K562 (cell line): ENCODE measurements around the gene MYO1D. TPM values are rescaled to one million over a fixed set of nuclear protein-coding genes. Genes with fewer than 3 reads are reported as not detected.

ENCODE experiments used
- ATAC-seq: fragments of 200-7000 bp; cut with Tn5 transposase; 3 replicates; pipeline ENCODE4 v1.9.1; 2020; ENCODE audit warnings: moderate library complexity
- BruUV-seq: library from RNA; stranded (reverse); fragments of 400-500 nt; replicated peaks from 2 replicates; lab custom pipeline; 2021; lab: Mats Ljungman, UMichigan
- CTCF ChIA-PET: fragments of 300-600 bp; formaldehyde crosslinking; extraction: SDS; loops from one replicate; lab custom pipeline; 2021; ENCODE audit warnings: low intra/inter-chr PET ratio; lab: Yijun Ruan, JAX
- POLR2A ChIA-PET: fragments of 300-600, 350-650 bp; sonication (Branson Sonifier 250); formaldehyde crosslinking; extraction: SDS; loops from one replicate; lab custom pipeline; 2021; ENCODE audit warnings: antibody characterized with exemption, inconsistent platforms; lab: Yijun Ruan, JAX
- DNase-seq, 4 experiments: peaks; one replicate each; pipeline versions ENCODE4 v3.0.0 to v3.0.0-alpha.2; 2011 to 2018; ENCODE audit warnings: low spot score in 3 of 4, mixed read lengths in 3 of 4; ENCODE audit errors: extremely low read depth in 1 of 4
- FAIRE-seq: peaks from 2 replicates; lab custom pipeline; 2011; peaks lifted over from hg19 to GRCh38; lab: Jason Lieb, UNC
- H2AFZ ChIP-seq: 2 replicates; pipeline ENCODE4 v1.6.0; 2011; ENCODE audit warnings: low read depth, low read length, control low read depth, inconsistent platforms
- H3K27ac ChIP-seq: fragments of 200-600 bp; 3 replicates; pipeline ENCODE4 v1.8.0; 2011; ENCODE audit warnings: low read depth, mild to moderate bottlenecking, control low read depth, inconsistent platforms, low read length, moderate library complexity, mixed read lengths; ENCODE audit errors: extremely low read depth
- H3K27me3 ChIP-seq, 2 experiments: fragments of 300-600 bp in 1 of 2; 2 replicates in 1 of 2; 3 replicates in 1 of 2; pipeline versions ENCODE4 v1.6.0 to v1.8.0; 2011; ENCODE audit warnings: inconsistent platforms in 2 of 2, low read length in 2 of 2, mild to moderate bottlenecking in 1 of 2, mixed read lengths in 1 of 2, moderate library complexity in 1 of 2; ENCODE audit not compliant: control insufficient read depth in 2 of 2, insufficient read depth in 2 of 2
- H3K36me3 ChIP-seq: fragments of 300-600 bp; 3 replicates; pipeline ENCODE4 v1.8.0; 2011; ENCODE audit warnings: mild to moderate bottlenecking, low read length, inconsistent platforms; ENCODE audit not compliant: control insufficient read depth, insufficient read depth
- H3K4me1 ChIP-seq, 2 experiments: fragments of 200-600 bp in 1 of 2; replicated peaks in 1 of 2; 2 replicates in 1 of 2; 3 replicates in 1 of 2; pipeline versions ENCODE4 v1.5.1 to v1.8.0; 2011; ENCODE audit warnings: inconsistent platforms in 2 of 2, low read length in 2 of 2, mild to moderate bottlenecking in 1 of 2, mixed read lengths in 1 of 2, moderate library complexity in 1 of 2; ENCODE audit not compliant: control insufficient read depth in 2 of 2, insufficient read depth in 2 of 2
- H3K4me2 ChIP-seq: 2 replicates; pipeline ENCODE4 v1.6.1; 2011; ENCODE audit warnings: low read length, control low read depth, inconsistent platforms, mixed read lengths; ENCODE audit not compliant: insufficient read depth
- H3K4me3 ChIP-seq: fragments of 200-600 bp; sonication (generic), shearing (Covaris generic); 2 replicates; pipeline ENCODE4 v1.5.1; 2016; ENCODE audit warnings: control low read depth, inconsistent platforms
- H3K79me2 ChIP-seq: fragments of 200-600 bp; 3 replicates; pipeline ENCODE4 v1.8.0; 2011; ENCODE audit warnings: low read length, inconsistent platforms; ENCODE audit not compliant: control insufficient read depth, insufficient read depth
- H3K9ac ChIP-seq, 2 experiments: 2 replicates each; pipeline versions ENCODE4 v1.6.0 to v1.6.1; 2011; ENCODE audit warnings: low read depth in 2 of 2, low read length in 2 of 2, control low read depth in 1 of 2, inconsistent platforms in 1 of 2, mild to moderate bottlenecking in 1 of 2, mixed read lengths in 1 of 2; ENCODE audit not compliant: insufficient read depth in 1 of 2
- H3K9me1 ChIP-seq: one replicate; pipeline ENCODE4 v1.6.0; 2011; ENCODE audit warnings: inconsistent platforms, mild to moderate bottlenecking, low read length, moderate library complexity; ENCODE audit not compliant: control insufficient read depth, insufficient read depth
- H3K9me3 ChIP-seq: replicated peaks from 2 replicates; pipeline ENCODE4 v1.5.1; 2011; ENCODE audit warnings: low read depth, low read length, inconsistent platforms; ENCODE audit not compliant: control insufficient read depth, insufficient read depth
- H4K20me1 ChIP-seq: replicated peaks from 2 replicates; pipeline ENCODE4 v1.6.1; 2011; ENCODE audit warnings: low read length, inconsistent platforms, mixed read lengths; ENCODE audit not compliant: control insufficient read depth, insufficient read depth
- BMI1 ChIP-seq: fragments of 150-350 bp; IDR thresholded peaks from 2 replicates; pipeline ENCODE4 v1.6.1; 2014; ENCODE audit warnings: low read length
- UBTF ChIP-seq, 2 experiments: IDR thresholded peaks; 2 replicates each; pipeline ENCODE4 v1.6.1; 2012; ENCODE audit warnings: improper control_type of control experiment in 2 of 2, low read depth in 2 of 2, low read length in 2 of 2, borderline replicate concordance in 1 of 2
- WGBS: fragments of 100-300 bp; shearing (Covaris generic); methylation state at CpG from one replicate; pipeline ENCODE4 v1.1.6; 2016; ENCODE audit warnings: low coverage, mixed read lengths; ENCODE audit not compliant: insufficient coverage; ENCODE audit errors: missing lambda C conversion rate; 5-methylcytosine and 5-hydroxymethylcytosine counted together
- in situ Hi-C: fragments of 300-500 bp; cut with MboI; formaldehyde crosslinking; loops from 4 replicates; pipeline ENCODE4 v1.15.0; 2018; ENCODE audit warnings: inconsistent platforms, mixed read lengths
- intact Hi-C: fragments of 100-400 bp; cut with micrococcal nuclease; formaldehyde crosslinking; loops from 2 replicates; pipeline ENCODE4 v1.14.2; 2022
- polyA plus RNA-seq, 8 experiments: library from polyadenylated mRNA; depleted of rRNA in 4 of 8; stranded (reverse) in 5 of 8; unstranded in 3 of 8; fragments of >200 nt; fragmentation: Nextera tagmentation in 2 of 8; fragmentation: Illumina TruSeq in 1 of 8; extraction: Ambion mirVana in 2 of 8; extraction: Trizol in 1 of 8; gene quantifications; 2 replicates each; pipeline versions ENCODE4 v1.2.1 to v1.2.3, GENCODE V29; 2011 to 2014; ENCODE audit warnings: inconsistent platforms in 1 of 8, missing spikeins in 1 of 8
- total RNA-seq, 7 experiments: library from RNA; depleted of rRNA in 6 of 7; stranded (reverse); fragments of >200 nt in 6 of 7; fragmentation: Illumina TruSeq in 2 of 7; extraction: Trizol in 2 of 7; gene quantifications; 2 replicates each; pipeline versions ENCODE4 v1.2.1 to v1.2.3, GENCODE V29; 2011 to 2021; ENCODE audit warnings: low replicate concordance in 1 of 7
- TF ChIP-seq, protein P1 (sequence below): sonication (generic); formaldehyde crosslinking; IDR thresholded peaks from 2 replicates; pipeline ENCODE4 v1.8.0; 2022; ENCODE audit warnings: missing genetic modification reagents, mild to moderate bottlenecking, borderline replicate concordance
- TF ChIP-seq, protein P2 (sequence below): sonication (generic); formaldehyde crosslinking; IDR thresholded peaks from 2 replicates; pipeline ENCODE4 v1.8.0; 2022; ENCODE audit warnings: mild to moderate bottlenecking, missing genetic modification reagents

Gene MYO1D
- total and polyA plus RNA-seq, 9 of the 15 experiments (the other 6 are each of a cell fraction or from before 2014, with no cell fraction given), result 2.1 to 71.2 (median 45.4) TPM

GRCh38 chr17:32523017-32523680 lies 353.8 kb downstream of the MYO1D start (continued):
- TF ChIP-seq UBTF (IDR thresholded peaks at IDR 0.05; ENCODE audit: borderline replicate concordance in 1 of 2, low read depth in 2 of 2, low read length in 2 of 2), result no peak

DNA sequence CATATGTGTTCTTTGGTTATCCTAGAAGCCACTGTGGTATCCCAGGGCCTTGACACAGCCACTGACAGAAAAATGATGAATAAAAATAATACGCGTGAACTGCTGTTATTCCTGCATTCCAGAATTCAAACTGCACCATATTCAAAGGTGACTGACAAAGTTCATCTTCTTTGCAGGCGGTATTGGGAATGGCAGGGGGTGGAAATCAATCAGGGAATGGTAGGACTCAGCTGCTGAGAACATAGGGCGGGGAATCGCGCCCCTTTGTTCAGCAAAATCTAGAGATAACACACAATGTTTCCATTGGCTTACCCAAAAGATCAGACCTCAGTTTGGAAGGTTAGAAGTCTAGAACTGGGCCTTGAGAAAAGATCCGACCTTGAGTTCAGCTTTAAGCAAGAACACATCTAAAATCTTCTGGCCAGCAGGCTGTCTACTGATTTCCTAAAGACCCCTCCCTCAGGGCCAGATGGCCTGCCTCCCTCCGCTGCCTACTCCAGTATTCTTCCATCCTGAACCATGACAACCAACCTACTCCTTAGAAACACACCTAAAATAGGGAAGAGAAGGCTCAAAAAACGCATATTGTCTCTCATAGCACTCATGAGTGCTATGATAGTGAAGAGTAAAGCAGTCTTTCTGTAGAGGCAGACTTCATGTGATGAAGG lies 356.1 kb downstream of the MYO1D start:
- H2AFZ ChIP-seq, result no peak overlapping the region
- ATAC-seq (no peak), DNase-seq (no peak), FAIRE-seq (no peak)
- in situ Hi-C loops, result no loop called here
- H3K27ac ChIP-seq, result no peak overlapping the region
- H3K9me3 ChIP-seq, result no peaks in the 10 kb centered on the region
- ChIA-PET POLR2A (no interaction called here), CTCF (no interaction called here)
- no peaks in the 10 kb centered on the region for H3K79me2 ChIP-seq
- TF ChIP-seq BMI1, result no peak
- TF ChIP-seq, protein P1, sequence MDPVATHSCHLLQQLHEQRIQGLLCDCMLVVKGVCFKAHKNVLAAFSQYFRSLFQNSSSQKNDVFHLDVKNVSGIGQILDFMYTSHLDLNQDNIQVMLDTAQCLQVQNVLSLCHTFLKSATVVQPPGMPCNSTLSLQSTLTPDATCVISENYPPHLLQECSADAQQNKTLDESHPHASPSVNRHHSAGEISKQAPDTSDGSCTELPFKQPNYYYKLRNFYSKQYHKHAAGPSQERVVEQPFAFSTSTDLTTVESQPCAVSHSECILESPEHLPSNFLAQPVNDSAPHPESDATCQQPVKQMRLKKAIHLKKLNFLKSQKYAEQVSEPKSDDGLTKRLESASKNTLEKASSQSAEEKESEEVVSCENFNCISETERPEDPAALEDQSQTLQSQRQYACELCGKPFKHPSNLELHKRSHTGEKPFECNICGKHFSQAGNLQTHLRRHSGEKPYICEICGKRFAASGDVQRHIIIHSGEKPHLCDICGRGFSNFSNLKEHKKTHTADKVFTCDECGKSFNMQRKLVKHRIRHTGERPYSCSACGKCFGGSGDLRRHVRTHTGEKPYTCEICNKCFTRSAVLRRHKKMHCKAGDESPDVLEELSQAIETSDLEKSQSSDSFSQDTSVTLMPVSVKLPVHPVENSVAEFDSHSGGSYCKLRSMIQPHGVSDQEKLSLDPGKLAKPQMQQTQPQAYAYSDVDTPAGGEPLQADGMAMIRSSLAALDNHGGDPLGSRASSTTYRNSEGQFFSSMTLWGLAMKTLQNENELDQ (CRISPR knock-in tag), result no peak
- TF ChIP-seq, protein P2, sequence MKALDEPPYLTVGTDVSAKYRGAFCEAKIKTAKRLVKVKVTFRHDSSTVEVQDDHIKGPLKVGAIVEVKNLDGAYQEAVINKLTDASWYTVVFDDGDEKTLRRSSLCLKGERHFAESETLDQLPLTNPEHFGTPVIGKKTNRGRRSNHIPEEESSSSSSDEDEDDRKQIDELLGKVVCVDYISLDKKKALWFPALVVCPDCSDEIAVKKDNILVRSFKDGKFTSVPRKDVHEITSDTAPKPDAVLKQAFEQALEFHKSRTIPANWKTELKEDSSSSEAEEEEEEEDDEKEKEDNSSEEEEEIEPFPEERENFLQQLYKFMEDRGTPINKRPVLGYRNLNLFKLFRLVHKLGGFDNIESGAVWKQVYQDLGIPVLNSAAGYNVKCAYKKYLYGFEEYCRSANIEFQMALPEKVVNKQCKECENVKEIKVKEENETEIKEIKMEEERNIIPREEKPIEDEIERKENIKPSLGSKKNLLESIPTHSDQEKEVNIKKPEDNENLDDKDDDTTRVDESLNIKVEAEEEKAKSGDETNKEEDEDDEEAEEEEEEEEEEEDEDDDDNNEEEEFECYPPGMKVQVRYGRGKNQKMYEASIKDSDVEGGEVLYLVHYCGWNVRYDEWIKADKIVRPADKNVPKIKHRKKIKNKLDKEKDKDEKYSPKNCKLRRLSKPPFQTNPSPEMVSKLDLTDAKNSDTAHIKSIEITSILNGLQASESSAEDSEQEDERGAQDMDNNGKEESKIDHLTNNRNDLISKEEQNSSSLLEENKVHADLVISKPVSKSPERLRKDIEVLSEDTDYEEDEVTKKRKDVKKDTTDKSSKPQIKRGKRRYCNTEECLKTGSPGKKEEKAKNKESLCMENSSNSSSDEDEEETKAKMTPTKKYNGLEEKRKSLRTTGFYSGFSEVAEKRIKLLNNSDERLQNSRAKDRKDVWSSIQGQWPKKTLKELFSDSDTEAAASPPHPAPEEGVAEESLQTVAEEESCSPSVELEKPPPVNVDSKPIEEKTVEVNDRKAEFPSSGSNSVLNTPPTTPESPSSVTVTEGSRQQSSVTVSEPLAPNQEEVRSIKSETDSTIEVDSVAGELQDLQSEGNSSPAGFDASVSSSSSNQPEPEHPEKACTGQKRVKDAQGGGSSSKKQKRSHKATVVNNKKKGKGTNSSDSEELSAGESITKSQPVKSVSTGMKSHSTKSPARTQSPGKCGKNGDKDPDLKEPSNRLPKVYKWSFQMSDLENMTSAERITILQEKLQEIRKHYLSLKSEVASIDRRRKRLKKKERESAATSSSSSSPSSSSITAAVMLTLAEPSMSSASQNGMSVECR (CRISPR knock-in tag), result no peak
- no peaks in the 10 kb centered on the region for H3K9me1 ChIP-seq
- H3K4me2 ChIP-seq, result no peak overlapping the region
- H3K9ac ChIP-seq, result no peak overlapping the region
- no peaks in the 10 kb centered on the region for H4K20me1 ChIP-seq
- H3K4me1 ChIP-seq, result peaks cover 3 to 4% of the 10 kb centered on the region in 2 experiments; a peak in 1 of 5 replicates
- 64% methylated on average over 9 of the region's 9 CpGs for WGBS
- BruUV-seq, result no TSS peak
- no peak overlapping the region for H3K4me3 ChIP-seq
- intact Hi-C loops, result no loop called here
- H3K27me3 ChIP-seq, result no peaks in the 10 kb centered on the region
- no peaks in the 10 kb centered on the region for H3K36me3 ChIP-seq
